Tibial nerve (tissue), 3 donors: ENCODE measurements around the gene RAI14.

Source experiments
- POLR2A ChIP-seq, 2 donors: fragments of 450-650 bp; IDR thresholded peaks; one replicate each; pipeline ENCODE4 v1.6.1; 2017; ENCODE audit warnings: antibody characterized with exemption in 2 of 2, mild to moderate bottlenecking in 2 of 2, moderate library complexity in 2 of 2
- TF ChIP-seq, protein P1 (sequence below), 5 experiments: fragments of 200-600 bp in 3 of 5; fragments of 450-650 bp in 2 of 5; sonication (generic) in 3 of 5; IDR thresholded peaks; one replicate each; pipeline ENCODE4 v1.5.1; 2016 to 2019; ENCODE audit warnings: antibody characterized with exemption in 5 of 5, mild to moderate bottlenecking in 3 of 5, moderate library complexity in 2 of 5

DNA sequence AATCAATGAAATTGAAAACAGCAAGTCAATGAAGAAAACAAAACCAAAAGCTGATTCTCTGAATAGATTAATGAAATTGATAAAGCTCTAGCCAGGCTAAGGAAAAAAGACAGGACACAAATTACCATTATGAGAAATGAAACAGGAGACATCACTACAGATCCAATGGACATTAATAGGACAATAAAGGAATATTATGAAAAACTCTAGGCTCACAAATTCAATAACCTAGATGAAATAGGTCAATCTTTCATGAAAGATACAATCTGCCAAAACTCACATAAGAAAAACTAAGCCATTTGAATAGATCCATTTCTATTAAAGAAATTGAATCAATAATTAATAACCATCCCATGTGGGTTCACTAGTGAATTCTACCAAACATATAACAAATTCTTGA lies 220.1 kb downstream of the RAI14 start:
- TF ChIP-seq, protein P1, sequence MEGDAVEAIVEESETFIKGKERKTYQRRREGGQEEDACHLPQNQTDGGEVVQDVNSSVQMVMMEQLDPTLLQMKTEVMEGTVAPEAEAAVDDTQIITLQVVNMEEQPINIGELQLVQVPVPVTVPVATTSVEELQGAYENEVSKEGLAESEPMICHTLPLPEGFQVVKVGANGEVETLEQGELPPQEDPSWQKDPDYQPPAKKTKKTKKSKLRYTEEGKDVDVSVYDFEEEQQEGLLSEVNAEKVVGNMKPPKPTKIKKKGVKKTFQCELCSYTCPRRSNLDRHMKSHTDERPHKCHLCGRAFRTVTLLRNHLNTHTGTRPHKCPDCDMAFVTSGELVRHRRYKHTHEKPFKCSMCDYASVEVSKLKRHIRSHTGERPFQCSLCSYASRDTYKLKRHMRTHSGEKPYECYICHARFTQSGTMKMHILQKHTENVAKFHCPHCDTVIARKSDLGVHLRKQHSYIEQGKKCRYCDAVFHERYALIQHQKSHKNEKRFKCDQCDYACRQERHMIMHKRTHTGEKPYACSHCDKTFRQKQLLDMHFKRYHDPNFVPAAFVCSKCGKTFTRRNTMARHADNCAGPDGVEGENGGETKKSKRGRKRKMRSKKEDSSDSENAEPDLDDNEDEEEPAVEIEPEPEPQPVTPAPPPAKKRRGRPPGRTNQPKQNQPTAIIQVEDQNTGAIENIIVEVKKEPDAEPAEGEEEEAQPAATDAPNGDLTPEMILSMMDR (IDR thresholded peaks at IDR 0.05) = no peak
- TF ChIP-seq POLR2A (IDR thresholded peaks at IDR 0.05) = no peak
